Uterus (tissue), 2 donors: Measurements from ENCODE around the gene CD300H.

Experiments used
- POLR2A ChIP-seq, 2 donors: fragments of 450-650 bp; IDR thresholded peaks; one replicate each; pipeline ENCODE4 v1.6.1; 2016; ENCODE audit warnings: antibody characterized with exemption in 2 of 2, mild to moderate bottlenecking in 1 of 2, moderate library complexity in 1 of 2
- TF ChIP-seq, protein P1 (sequence below), 4 experiments: fragments of 200-600 bp in 2 of 4; fragments of 450-650 bp in 2 of 4; sonication (generic) in 2 of 4; IDR thresholded peaks; one replicate each; pipeline ENCODE4 v1.5.1; 2016 to 2019; ENCODE audit warnings: antibody characterized with exemption in 4 of 4, mild to moderate bottlenecking in 2 of 4, moderate library complexity in 1 of 4

DNA sequence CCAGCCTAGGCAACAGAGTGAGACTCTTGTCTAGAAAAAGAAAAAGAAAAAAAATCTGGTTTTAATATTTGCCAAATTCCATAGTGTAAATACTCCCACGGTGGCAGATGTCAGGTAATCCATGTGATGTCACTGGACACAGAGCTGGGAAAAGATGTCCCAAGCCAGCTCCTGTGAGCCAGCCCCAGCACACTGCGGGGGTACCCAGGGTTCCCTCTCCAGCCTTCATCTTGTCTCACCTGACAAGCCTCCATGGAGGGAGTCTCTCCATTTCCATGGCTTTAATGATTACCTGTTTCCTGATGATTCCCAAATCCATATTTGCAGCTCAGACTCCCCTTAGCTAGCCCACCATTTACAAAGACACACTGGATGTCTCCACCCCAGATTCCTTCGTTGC, 40.6 kb downstream of the CD300H start:
- TF ChIP-seq, protein P1, sequence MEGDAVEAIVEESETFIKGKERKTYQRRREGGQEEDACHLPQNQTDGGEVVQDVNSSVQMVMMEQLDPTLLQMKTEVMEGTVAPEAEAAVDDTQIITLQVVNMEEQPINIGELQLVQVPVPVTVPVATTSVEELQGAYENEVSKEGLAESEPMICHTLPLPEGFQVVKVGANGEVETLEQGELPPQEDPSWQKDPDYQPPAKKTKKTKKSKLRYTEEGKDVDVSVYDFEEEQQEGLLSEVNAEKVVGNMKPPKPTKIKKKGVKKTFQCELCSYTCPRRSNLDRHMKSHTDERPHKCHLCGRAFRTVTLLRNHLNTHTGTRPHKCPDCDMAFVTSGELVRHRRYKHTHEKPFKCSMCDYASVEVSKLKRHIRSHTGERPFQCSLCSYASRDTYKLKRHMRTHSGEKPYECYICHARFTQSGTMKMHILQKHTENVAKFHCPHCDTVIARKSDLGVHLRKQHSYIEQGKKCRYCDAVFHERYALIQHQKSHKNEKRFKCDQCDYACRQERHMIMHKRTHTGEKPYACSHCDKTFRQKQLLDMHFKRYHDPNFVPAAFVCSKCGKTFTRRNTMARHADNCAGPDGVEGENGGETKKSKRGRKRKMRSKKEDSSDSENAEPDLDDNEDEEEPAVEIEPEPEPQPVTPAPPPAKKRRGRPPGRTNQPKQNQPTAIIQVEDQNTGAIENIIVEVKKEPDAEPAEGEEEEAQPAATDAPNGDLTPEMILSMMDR (IDR thresholded peaks at IDR 0.05), result no peak
- TF ChIP-seq POLR2A (IDR thresholded peaks at IDR 0.05), result no peak
